WI38 (cell line): ENCODE results near the gene CPNE5.

ENCODE experiments used
- H3K4me3 ChIP-seq: 2 replicates; pipeline ENCODE4 v1.5.1; 2011; ENCODE audit warnings: low read depth, mild to moderate bottlenecking, control low read depth, low read length
- CTCF ChIP-seq: IDR thresholded peaks from 2 replicates; pipeline ENCODE4 v1.5.1; 2012; ENCODE audit warnings: low read depth, mild to moderate bottlenecking, control low read depth, low read length

Gene CPNE5

DNA sequence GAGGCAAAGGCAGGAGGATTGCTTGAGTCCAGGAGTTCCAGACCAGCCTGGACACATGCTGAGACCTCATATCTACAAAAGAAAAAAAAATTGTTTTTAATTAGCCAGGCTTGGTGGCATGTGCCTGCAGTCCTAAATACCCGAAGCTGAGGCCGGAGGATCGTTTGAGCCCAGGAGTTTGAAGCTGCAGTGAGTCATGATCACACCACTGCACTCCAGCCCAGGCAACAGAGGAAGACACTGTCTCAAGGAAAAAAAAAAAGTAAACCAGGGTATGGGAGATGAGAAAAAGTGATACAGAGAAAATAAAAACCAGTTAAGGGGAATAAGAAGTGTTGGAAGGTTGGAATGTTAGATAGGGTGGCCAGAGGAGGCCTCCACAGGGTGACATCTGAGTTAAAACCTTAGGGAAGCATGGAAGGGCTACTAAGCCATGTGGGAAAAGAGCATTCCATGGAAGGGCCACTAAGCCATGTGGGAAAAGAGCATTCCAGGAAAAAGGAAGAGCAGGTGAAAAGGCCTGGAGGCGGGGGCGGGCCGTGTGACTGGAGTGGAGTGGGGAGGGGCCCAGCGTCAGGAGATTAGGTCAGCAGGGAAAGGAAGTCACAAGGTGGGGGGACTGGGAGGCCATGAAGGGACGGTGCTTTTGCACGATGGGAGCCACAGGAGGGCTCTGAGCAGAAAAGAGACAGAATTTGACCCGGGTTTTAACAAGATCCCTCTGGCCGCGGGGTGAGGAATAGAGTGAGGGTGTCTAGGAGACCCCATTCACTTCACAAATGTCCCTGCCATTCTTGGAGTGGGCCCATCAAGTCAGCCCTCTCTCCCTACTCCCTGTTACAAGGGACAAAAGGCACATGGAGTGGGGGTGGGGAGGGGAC lies 18.3 kb downstream of the CPNE5 start:
- H3K4me3 ChIP-seq, result no peak overlapping the region
- TF ChIP-seq CTCF, result no peak

- TF ChIP-seq CTCF, result no peak
- H3K4me3 ChIP-seq, result no peak overlapping the region
Measured at GRCh38 chr6:36818756-36819155, 20.5 kb downstream of the CPNE5 start.

GRCh38 chr6:36817847-36818246 lies 21.4 kb downstream of the CPNE5 start:
- H3K4me3 ChIP-seq, result no peak overlapping the region
- no peak for TF ChIP-seq CTCF

DNA sequence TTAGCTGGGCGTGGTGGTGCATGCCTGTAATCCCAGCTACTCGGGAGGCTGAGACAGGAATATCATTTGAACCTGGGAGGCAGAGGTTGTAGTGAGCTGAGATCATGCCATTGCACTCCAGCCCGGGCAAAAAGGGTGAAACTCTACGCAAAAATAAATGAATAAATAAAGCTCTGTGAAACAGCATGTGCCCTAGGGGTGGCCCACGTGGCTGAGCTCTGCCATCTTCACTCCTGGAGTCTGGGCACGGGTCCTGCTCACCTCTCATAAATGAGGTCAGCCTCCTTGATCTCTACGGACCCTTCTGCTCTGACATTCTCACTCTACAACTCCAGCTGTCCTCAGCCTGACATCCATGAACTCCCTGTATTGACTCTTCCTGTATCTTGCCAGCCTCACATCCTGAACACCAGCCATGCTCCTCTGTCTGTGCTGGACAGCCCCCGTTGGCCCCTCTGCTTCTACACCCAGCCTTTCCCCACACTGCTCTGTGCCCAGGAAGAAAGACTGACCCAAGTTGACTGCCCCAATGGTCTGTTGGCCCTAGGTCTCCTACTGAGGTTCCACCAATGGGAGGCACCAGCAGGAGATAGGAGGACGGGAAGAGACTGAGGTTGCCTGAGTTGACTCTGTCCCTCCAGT lies 21.9 kb downstream of the CPNE5 start:
- no peak for TF ChIP-seq CTCF
- H3K4me3 ChIP-seq, result no peak overlapping the region

GRCh38 chr6:36815962-36816735 lies 23.1 kb downstream of the CPNE5 start:
- no peak overlapping the region for H3K4me3 ChIP-seq
- no peak for TF ChIP-seq CTCF

DNA sequence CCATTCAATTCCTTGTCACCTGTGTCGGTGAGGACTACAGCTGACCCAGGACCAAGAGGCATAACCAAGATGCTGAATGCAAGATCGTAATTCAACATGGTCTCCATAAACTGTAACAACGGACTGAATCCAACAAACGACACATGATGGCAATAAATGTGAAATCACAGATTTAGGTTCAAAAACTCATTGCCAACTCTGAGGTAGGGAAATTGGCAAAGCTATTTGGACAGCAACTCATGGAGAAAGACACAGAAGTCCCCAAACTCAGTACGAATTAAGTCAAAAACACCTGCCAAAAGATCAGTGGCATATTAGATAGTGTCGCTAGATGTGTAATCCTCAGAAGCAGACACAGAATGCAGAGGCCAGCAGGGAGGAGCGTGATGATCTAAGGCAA lies 25.0 kb downstream of the CPNE5 start:
- TF ChIP-seq CTCF, result no peak
- no peak overlapping the region for H3K4me3 ChIP-seq
